Stimulated activated CD8-positive, alpha-beta memory T cell treated with anti-CD3 and anti-CD28 coated beads, Interleukin-7, amount 100 ng/mL, for 24 hours (primary cell): Measurements from ENCODE around the gene ARSJ.
"Not testable (repeated sequence)": the region's sequence is repeated elsewhere in the genome, so short reads cannot be mapped to it uniquely, and the experiment has no call there.

Experiments used
- DNase-seq: peaks from one replicate; pipeline ENCODE4 v3.0.0-alpha.2; 2020; ENCODE audit warnings: low read depth

The ARSJ gene

GRCh38 chr4:113979148-113979904 lies at the start of gene ARSJ:
TSS of gene ARSJ (minus strand) at chr4:113979647. CDS start at chr4:113978834, 813 bp downstream.
- no peak for DNase-seq

GRCh38 chr4:114028071-114028470 lies 48.6 kb upstream of the ARSJ start:
- no peak for DNase-seq

GRCh38 chr4:114027596-114027995 lies 48.1 kb upstream of the ARSJ start:
- no peak for DNase-seq

- DNase-seq = no peak
Measured at GRCh38 chr4:114026447-114026846, 47.0 kb upstream of the ARSJ start.

- no peak for DNase-seq
Measured at GRCh38 chr4:114025176-114025777, 45.8 kb upstream of the ARSJ start.

GRCh38 chr4:114021451-114021850 lies 42.0 kb upstream of the ARSJ start:
- DNase-seq = no peak

GRCh38 chr4:114019969-114020358 lies 40.5 kb upstream of the ARSJ start:
- DNase-seq = no peak

GRCh38 chr4:114019276-114019968 lies 40.0 kb upstream of the ARSJ start:
- DNase-seq = no peak

GRCh38 chr4:114017120-114017917 lies 37.9 kb upstream of the ARSJ start:
- DNase-seq = no peak

GRCh38 chr4:114015444-114015899 lies 36.0 kb upstream of the ARSJ start:
- DNase-seq = no peak

GRCh38 chr4:114013201-114013600 lies 33.8 kb upstream of the ARSJ start:
- DNase-seq = not testable (repeated sequence)

- no peak for DNase-seq
Measured at GRCh38 chr4:114012749-114013148, 33.3 kb upstream of the ARSJ start.

- DNase-seq = no peak
Measured at GRCh38 chr4:114005569-114006442, 26.4 kb upstream of the ARSJ start.

- not testable (repeated sequence) for DNase-seq
Measured at GRCh38 chr4:114004483-114005226, 25.2 kb upstream of the ARSJ start.

- no peak for DNase-seq
Measured at GRCh38 chr4:113998531-113998930, 19.1 kb upstream of the ARSJ start.

GRCh38 chr4:113998079-113998478 lies 18.6 kb upstream of the ARSJ start:
- DNase-seq = no peak

- DNase-seq = no peak
Measured at GRCh38 chr4:113997206-113997605, 17.8 kb upstream of the ARSJ start.

- DNase-seq = no peak
Measured at GRCh38 chr4:113996599-113997177, 17.2 kb upstream of the ARSJ start.

GRCh38 chr4:113993887-113994286 lies 14.4 kb upstream of the ARSJ start:
- no peak for DNase-seq

- DNase-seq = no peak
Measured at GRCh38 chr4:113990886-113991285, 11.4 kb upstream of the ARSJ start.
